ENCODE data around the gene C1QB. TPM values are rescaled to one million over a fixed set of nuclear protein-coding genes. Genes with fewer than 3 reads are reported as not detected.

The C1QB gene
- total and polyA plus RNA-seq, 7 donors = 82.0 to 843 (median 367) TPM

DNA sequence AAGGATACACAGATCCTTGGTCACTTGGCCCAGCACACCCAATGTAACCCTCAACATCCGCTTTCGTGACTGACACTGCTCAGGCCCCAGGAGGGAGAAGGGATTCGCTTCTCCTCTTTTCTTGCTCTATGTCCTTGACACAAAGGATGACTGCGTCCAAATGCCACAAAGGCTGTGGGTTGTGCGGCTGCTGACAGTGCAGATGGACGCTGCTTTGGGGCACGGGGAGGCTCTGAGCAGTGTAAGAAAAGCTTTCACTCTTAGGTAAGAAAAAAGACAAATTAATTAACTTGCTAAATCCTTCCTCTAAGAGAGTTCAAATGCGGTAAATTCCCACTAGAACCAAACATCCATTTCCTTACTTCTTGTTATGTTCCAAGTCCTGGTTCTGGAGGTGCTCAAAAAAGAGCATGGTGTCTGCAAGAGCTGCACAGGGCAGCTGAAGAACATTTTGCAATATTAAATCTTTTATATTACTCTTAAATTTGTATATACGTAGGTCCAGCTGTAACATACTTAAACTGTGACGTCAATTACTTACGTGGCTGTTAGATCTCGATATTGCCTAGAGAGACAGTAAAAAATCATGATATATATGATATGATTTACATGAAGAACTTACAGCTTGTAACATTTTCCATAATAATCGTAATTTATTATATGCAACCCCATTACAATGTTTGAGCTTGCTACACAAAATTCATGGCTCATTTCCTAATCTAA is 38.2 kb downstream of the C1QB start:
- Histone ChIP-seq H3K4me1 (no peaks in the 10 kb centered on the region), H3K4me3 (no peak overlapping the region), H3K27me3 (peaks cover 0 to 14% (median 0%) of the 10 kb centered on the region in 3 donors), H3K9me3 (no peaks in the 10 kb centered on the region), H3K36me3 (no peaks in the 10 kb centered on the region), H3K27ac (no peak overlapping the region)
- intact Hi-C loops (cut with DNase I) = no loop called here
- TF ChIP-seq, protein P1, sequence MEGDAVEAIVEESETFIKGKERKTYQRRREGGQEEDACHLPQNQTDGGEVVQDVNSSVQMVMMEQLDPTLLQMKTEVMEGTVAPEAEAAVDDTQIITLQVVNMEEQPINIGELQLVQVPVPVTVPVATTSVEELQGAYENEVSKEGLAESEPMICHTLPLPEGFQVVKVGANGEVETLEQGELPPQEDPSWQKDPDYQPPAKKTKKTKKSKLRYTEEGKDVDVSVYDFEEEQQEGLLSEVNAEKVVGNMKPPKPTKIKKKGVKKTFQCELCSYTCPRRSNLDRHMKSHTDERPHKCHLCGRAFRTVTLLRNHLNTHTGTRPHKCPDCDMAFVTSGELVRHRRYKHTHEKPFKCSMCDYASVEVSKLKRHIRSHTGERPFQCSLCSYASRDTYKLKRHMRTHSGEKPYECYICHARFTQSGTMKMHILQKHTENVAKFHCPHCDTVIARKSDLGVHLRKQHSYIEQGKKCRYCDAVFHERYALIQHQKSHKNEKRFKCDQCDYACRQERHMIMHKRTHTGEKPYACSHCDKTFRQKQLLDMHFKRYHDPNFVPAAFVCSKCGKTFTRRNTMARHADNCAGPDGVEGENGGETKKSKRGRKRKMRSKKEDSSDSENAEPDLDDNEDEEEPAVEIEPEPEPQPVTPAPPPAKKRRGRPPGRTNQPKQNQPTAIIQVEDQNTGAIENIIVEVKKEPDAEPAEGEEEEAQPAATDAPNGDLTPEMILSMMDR (IDR thresholded peaks at IDR 0.05) = no peak
- TF ChIP-seq POLR2A (IDR thresholded peaks at IDR 0.05) (no peak), EP300 (IDR thresholded peaks at IDR 0.05) (no peak), POLR2AphosphoS5 (IDR thresholded peaks at IDR 0.05) (no peak)
- DNase-seq = no peak
- 76 to 82% methylated on average over 13 of the region's 13 CpGs for WGBS, 2 donors

DNA sequence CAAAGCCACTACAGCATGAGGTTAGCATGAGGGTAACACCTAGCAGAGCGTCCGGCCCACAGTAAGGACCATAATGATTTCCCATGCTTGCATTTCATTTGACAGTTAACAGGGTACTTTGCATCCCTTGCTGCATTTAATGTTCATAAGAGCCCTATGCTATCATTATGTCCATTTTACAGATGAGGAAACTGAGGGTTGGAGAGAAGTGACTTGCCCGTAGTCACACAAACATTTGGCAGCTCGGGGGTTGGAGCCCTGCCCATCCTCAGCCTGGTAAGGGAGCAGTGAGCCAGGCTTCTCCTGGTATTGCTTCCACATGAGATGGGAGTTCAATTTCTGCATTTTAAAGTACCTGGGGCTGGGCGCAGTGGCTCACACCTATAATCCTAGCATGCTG is 41.1 kb downstream of the C1QB start:
- intact Hi-C loops (cut with DNase I) = no loop called here
- Histone ChIP-seq H3K4me3 (no peak overlapping the region), H3K27me3 (peaks cover 0 to 4% (median 0%) of the 10 kb centered on the region in 3 donors), H3K4me1 (no peaks in the 10 kb centered on the region), H3K27ac (no peak overlapping the region), H3K36me3 (no peaks in the 10 kb centered on the region), H3K9me3 (no peaks in the 10 kb centered on the region)
- WGBS, 2 donors = 94% methylated on average over 5 of the region's 5 CpGs
- no peak for DNase-seq
- TF ChIP-seq EP300 (IDR thresholded peaks at IDR 0.05) = no peak
- TF ChIP-seq POLR2A (IDR thresholded peaks at IDR 0.05) = no peak
- no peak for TF ChIP-seq POLR2AphosphoS5 (IDR thresholded peaks at IDR 0.05)
- TF ChIP-seq, protein P1 (IDR thresholded peaks at IDR 0.05) = no peak

DNA sequence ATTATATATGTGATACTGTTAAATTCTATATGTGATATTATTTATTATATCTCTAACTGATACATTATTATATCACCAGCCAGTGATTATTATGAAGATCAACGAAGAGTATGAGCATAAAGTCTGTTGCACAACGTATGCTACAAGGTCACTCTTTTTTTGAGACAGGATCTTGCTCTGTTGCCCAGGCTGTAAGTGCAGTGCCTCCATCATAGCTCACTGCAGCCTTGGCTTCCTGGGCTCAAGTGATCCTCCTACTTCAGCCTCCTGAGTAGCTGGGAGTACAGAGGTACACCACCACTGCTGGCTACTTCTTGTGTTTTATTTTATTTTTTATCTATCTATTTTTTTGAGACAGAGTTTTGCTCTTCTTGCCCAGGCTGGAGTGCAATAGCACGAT is 43.6 kb downstream of the C1QB start:
- Histone ChIP-seq H3K36me3 (no peaks in the 10 kb centered on the region), H3K27me3 (no peaks in the 10 kb centered on the region), H3K9me3 (no peaks in the 10 kb centered on the region), H3K4me1 (no peaks in the 10 kb centered on the region), H3K4me3 (no peak overlapping the region), H3K27ac (no peak overlapping the region)
- DNase-seq = no peak
- WGBS, 2 donors = 64 to 83% methylated on average over 3 of the region's 3 CpGs
- intact Hi-C loops (cut with DNase I) = no loop called here
- TF ChIP-seq POLR2AphosphoS5 (IDR thresholded peaks at IDR 0.05) (no peak), EP300 (IDR thresholded peaks at IDR 0.05) (no peak), POLR2A (IDR thresholded peaks at IDR 0.05) (no peak)
- TF ChIP-seq, protein P1 (IDR thresholded peaks at IDR 0.05) = no peak

GRCh38 chr1:22697980-22698379 is 44.9 kb downstream of the C1QB start:
- no peaks in the 10 kb centered on the region for H3K4me1 ChIP-seq
- H3K4me3 ChIP-seq = no peak overlapping the region
- DNase-seq = no peak
- intact Hi-C loops (cut with DNase I) = no loop called here
- H3K36me3 ChIP-seq = no peaks in the 10 kb centered on the region
- no peaks in the 10 kb centered on the region for H3K27me3 ChIP-seq
- TF ChIP-seq POLR2A (IDR thresholded peaks at IDR 0.05) (no peak), POLR2AphosphoS5 (IDR thresholded peaks at IDR 0.05) (no peak), EP300 (IDR thresholded peaks at IDR 0.05) (no peak)
- TF ChIP-seq, protein P1 (IDR thresholded peaks at IDR 0.05) = no peak
- 16 to 66% methylated on average over 5 of the region's 5 CpGs for WGBS, 2 donors
- no peak overlapping the region for H3K27ac ChIP-seq
- no peaks in the 10 kb centered on the region for H3K9me3 ChIP-seq

All from sigmoid colon (tissue), 7 donors.